ENCODE results near the gene SBF2. TPM values are rescaled to one million over a fixed set of nuclear protein-coding genes. Genes with fewer than 3 reads are reported as not detected.

SBF2 gene
- total and polyA plus RNA-seq, 2 donors (not counting 1 experiment from before 2014, with no cell fraction given), result 5.6 to 17.7 TPM

DNA sequence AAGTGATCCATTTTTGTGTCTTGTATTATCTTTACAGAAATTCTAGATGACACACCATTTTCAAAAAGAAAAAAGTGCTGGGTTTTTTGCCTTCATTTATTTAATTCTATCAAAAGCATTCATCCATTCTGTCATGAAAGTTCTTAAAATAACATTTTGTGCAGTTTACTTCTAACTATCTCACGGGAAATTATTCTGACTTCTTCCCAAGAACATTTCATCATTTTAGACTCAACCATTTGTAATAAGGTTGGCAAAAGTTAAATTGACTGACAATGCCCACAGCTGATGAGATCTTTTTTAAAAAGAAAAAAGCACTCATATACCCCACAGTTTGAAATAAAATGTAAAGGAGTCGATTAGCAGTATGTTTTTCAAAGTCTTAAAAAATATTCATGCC, 68.5 kb downstream of the SBF2 start:
- H3K36me3 ChIP-seq (replicated peaks in 1 of 2; ENCODE audit: control extremely low read depth in 1 of 2, control insufficient read depth in 1 of 2, extremely low read depth in 1 of 2, insufficient read depth in 2 of 2, low read length in 1 of 2), result no peaks in the 10 kb centered on the region
- H2AFZ ChIP-seq (ENCODE audit: insufficient read depth, low read depth, low read length, poor library complexity, severe bottlenecking), result no peak overlapping the region
- TF ChIP-seq, protein P1, sequence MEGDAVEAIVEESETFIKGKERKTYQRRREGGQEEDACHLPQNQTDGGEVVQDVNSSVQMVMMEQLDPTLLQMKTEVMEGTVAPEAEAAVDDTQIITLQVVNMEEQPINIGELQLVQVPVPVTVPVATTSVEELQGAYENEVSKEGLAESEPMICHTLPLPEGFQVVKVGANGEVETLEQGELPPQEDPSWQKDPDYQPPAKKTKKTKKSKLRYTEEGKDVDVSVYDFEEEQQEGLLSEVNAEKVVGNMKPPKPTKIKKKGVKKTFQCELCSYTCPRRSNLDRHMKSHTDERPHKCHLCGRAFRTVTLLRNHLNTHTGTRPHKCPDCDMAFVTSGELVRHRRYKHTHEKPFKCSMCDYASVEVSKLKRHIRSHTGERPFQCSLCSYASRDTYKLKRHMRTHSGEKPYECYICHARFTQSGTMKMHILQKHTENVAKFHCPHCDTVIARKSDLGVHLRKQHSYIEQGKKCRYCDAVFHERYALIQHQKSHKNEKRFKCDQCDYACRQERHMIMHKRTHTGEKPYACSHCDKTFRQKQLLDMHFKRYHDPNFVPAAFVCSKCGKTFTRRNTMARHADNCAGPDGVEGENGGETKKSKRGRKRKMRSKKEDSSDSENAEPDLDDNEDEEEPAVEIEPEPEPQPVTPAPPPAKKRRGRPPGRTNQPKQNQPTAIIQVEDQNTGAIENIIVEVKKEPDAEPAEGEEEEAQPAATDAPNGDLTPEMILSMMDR (IDR thresholded peaks at IDR 0.05), result no peak
- TF ChIP-seq EZH2 (IDR thresholded peaks at IDR 0.05; ENCODE audit: borderline replicate concordance, insufficient read depth, low read depth, low read length, poor library complexity, severe bottlenecking), result no peak
- WGBS (ENCODE audit: insufficient coverage), result no CpG with 5 or more reads among the region's 2 CpGs
- no peaks in the 10 kb centered on the region for H3K9me3 ChIP-seq (ENCODE audit: control extremely low read depth in 1 of 3, control insufficient read depth in 2 of 3, insufficient read depth in 1 of 3, low read length in 2 of 3)
- no peak overlapping the region for H3K4me2 ChIP-seq (replicated peaks; ENCODE audit: low read depth, low read length, poor library complexity, severe bottlenecking)
- H3K4me3 Mint-ChIP-seq, result no peak overlapping the region
- peaks cover 0 to 9% of the 10 kb centered on the region in 2 donors for H3K4me1 ChIP-seq (ENCODE audit: control insufficient read depth in 2 of 2, insufficient read depth in 2 of 2, low read length in 2 of 2)
- ChIA-PET POLR2A (no interaction called here), CTCF (no interaction called here)
- no peaks in the 10 kb centered on the region for H3K27me3 ChIP-seq (replicated peaks in 1 of 4; ENCODE audit: control extremely low read depth in 1 of 4, control insufficient read depth in 3 of 4, insufficient read depth in 4 of 4, low read length in 3 of 4)
- H3K9me3 Mint-ChIP-seq (ENCODE audit: insufficient read depth), result no peaks in the 10 kb centered on the region
- no peaks in the 10 kb centered on the region for H3K27me3 Mint-ChIP-seq
- H3K4me3 ChIP-seq (ENCODE audit: control extremely low read depth in 1 of 5, extremely low read depth in 1 of 5, insufficient read depth in 1 of 5, low read depth in 2 of 5, low read length in 4 of 5), result no peak overlapping the region
- no peak overlapping the region for H3K9ac ChIP-seq (ENCODE audit: low read length)
- peaks cover 2% of the 10 kb centered on the region for H3K4me1 Mint-ChIP-seq
- intact Hi-C loops (cut with micrococcal nuclease), result no loop called here
- no peaks in the 10 kb centered on the region for H4K20me1 ChIP-seq (ENCODE audit: control insufficient read depth, insufficient read depth, low read length, poor library complexity, severe bottlenecking)
- DNase-seq (no peak), ATAC-seq (ENCODE audit: low read depth) (no peak)
- H3K27ac ChIP-seq (ENCODE audit: low read length in 2 of 2), result no peak overlapping the region
- no peak overlapping the region for H3K27ac Mint-ChIP-seq
- no peaks in the 10 kb centered on the region for H3K79me2 ChIP-seq (ENCODE audit: control insufficient read depth, insufficient read depth, low read length)

DNA sequence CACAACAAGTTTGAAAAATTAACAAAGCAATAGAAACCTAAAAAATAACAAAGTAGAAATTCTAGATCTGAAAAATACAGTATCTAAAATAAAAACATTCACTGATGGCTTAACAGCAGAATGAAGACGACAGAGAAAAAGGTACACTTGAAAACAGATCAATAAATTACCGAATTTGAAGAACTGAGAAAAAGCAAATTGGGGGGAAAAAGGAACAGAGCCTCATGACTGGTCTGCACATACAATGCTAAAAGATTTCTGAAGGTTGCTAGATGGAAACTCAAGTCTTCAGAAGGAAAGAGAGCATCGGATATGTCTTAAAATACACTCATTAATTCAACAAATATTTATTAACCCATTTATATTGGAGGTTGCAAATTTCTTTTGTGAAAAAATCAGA, 71.6 kb downstream of the SBF2 start:
- Mint-ChIP-seq H3K27me3 (no peaks in the 10 kb centered on the region), H3K9me3 (ENCODE audit: insufficient read depth) (peaks cover 6% of the 10 kb centered on the region), H3K4me3 (no peak overlapping the region), H3K27ac (no peak overlapping the region), H3K4me1 (peaks cover 2% of the 10 kb centered on the region)
- Histone ChIP-seq H3K9ac (ENCODE audit: low read length) (no peak overlapping the region), H4K20me1 (ENCODE audit: control insufficient read depth, insufficient read depth, low read length, poor library complexity, severe bottlenecking) (no peaks in the 10 kb centered on the region), H3K27me3 (replicated peaks in 1 of 4; ENCODE audit: control extremely low read depth in 1 of 4, control insufficient read depth in 3 of 4, insufficient read depth in 4 of 4, low read length in 3 of 4) (no peaks in the 10 kb centered on the region), H3K4me2 (replicated peaks; ENCODE audit: low read depth, low read length, poor library complexity, severe bottlenecking) (no peak overlapping the region), H3K9me3 (ENCODE audit: control extremely low read depth in 1 of 3, control insufficient read depth in 2 of 3, insufficient read depth in 1 of 3, low read length in 2 of 3) (peaks cover 0 to 9% (median 8%) of the 10 kb centered on the region in 3 donors), H3K4me3 (ENCODE audit: control extremely low read depth in 1 of 5, extremely low read depth in 1 of 5, insufficient read depth in 1 of 5, low read depth in 2 of 5, low read length in 4 of 5) (no peak overlapping the region), H3K79me2 (ENCODE audit: control insufficient read depth, insufficient read depth, low read length) (no peaks in the 10 kb centered on the region), H2AFZ (ENCODE audit: insufficient read depth, low read depth, low read length, poor library complexity, severe bottlenecking) (no peak overlapping the region), H3K36me3 (replicated peaks in 1 of 2; ENCODE audit: control extremely low read depth in 1 of 2, control insufficient read depth in 1 of 2, extremely low read depth in 1 of 2, insufficient read depth in 2 of 2, low read length in 1 of 2) (no peaks in the 10 kb centered on the region), H3K27ac (ENCODE audit: low read length in 2 of 2) (no peak overlapping the region), H3K4me1 (ENCODE audit: control insufficient read depth in 2 of 2, insufficient read depth in 2 of 2, low read length in 2 of 2) (peaks cover 0 to 9% of the 10 kb centered on the region in 2 donors)
- ATAC-seq (ENCODE audit: low read depth) (no peak), DNase-seq (no peak)
- WGBS (ENCODE audit: insufficient coverage), result no CpG with 5 or more reads among the region's 3 CpGs
- TF ChIP-seq, protein P1 (IDR thresholded peaks at IDR 0.05), result no peak
- TF ChIP-seq EZH2 (IDR thresholded peaks at IDR 0.05; ENCODE audit: borderline replicate concordance, insufficient read depth, low read depth, low read length, poor library complexity, severe bottlenecking), result no peak
- POLR2A ChIA-PET, result no interaction called here
- intact Hi-C loops (cut with micrococcal nuclease), result loop anchor here (5.0 kb wide), 1 partner anchor 40 kb away; no protein-coding TSS in a partner anchor
- CTCF ChIA-PET, result no interaction called here

Measured in B cell (primary cell).